ENCODE results near the gene ZBTB7C. TPM values are rescaled to one million over a fixed set of nuclear protein-coding genes. Genes with fewer than 3 reads are reported as not detected.

The ZBTB7C gene
- total RNA-seq, 2 experiments from 2014 or later, result 0.81 to 0.95 TPM

DNA sequence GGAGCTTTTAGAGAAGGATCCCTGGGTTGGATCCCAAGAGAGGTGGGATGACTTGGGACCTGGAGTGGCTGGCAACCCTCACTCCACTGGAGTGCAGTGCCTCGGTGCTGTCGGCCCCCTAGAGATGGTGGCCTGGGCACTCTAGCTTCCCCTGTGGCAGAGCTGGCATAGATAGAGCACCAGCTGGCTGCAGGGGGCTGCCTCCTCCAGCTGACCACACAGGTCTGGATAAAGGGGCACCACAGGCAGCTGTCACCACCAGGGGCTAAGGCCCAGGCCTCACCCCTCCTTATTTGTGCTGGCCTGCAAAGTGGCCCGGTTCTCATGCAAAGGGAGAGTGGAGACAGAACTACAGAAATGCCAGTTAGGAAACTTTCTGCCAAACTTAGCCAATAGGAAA lies 74.3 kb downstream of the ZBTB7C start:
- H3K27ac Mint-ChIP-seq, result no peak overlapping the region
- no peak for DNase-seq
- H3K9me3 Mint-ChIP-seq, result no peaks in the 10 kb centered on the region
- peaks cover 5% of the 10 kb centered on the region for H3K4me1 Mint-ChIP-seq
- ChIA-PET POLR2A (no interaction called here), CTCF (no interaction called here)
- H3K27me3 Mint-ChIP-seq, result peaks cover 26% of the 10 kb centered on the region
- H3K36me3 Mint-ChIP-seq (ENCODE audit: low read depth), result no peaks in the 10 kb centered on the region
- H3K4me3 Mint-ChIP-seq, result no peak overlapping the region

DNA sequence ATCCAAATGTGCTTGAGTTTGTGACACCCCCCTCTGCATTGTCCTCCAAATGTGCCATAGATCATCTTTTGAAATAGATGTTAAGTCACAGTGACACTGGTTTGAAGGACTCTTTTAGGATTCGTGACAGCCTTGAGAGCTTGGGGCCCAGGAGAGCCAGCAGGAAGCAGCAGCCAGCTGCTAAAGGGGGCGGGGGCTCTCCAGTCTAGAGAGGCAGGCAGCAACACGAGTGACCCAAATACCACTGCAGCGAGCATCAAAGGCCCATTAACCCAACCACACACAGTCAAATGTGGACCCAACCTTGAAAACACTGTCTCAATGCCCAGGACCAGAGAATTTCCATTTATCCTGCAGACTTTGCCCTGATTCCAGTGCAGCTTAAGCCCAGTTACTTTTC lies 75.6 kb downstream of the ZBTB7C start:
- Mint-ChIP-seq H3K27me3 (peaks cover 22% of the 10 kb centered on the region), H3K9me3 (no peaks in the 10 kb centered on the region), H3K4me3 (no peak overlapping the region), H3K36me3 (ENCODE audit: low read depth) (no peaks in the 10 kb centered on the region), H3K27ac (no peak overlapping the region), H3K4me1 (peaks cover 5% of the 10 kb centered on the region)
- CTCF ChIA-PET, result interaction anchor here (1.2 kb wide), 1 partner anchor 585 kb away, joined by 3 read pairs; no protein-coding TSS in a partner anchor
- no peak for DNase-seq
- POLR2A ChIA-PET, result no interaction called here

DNA sequence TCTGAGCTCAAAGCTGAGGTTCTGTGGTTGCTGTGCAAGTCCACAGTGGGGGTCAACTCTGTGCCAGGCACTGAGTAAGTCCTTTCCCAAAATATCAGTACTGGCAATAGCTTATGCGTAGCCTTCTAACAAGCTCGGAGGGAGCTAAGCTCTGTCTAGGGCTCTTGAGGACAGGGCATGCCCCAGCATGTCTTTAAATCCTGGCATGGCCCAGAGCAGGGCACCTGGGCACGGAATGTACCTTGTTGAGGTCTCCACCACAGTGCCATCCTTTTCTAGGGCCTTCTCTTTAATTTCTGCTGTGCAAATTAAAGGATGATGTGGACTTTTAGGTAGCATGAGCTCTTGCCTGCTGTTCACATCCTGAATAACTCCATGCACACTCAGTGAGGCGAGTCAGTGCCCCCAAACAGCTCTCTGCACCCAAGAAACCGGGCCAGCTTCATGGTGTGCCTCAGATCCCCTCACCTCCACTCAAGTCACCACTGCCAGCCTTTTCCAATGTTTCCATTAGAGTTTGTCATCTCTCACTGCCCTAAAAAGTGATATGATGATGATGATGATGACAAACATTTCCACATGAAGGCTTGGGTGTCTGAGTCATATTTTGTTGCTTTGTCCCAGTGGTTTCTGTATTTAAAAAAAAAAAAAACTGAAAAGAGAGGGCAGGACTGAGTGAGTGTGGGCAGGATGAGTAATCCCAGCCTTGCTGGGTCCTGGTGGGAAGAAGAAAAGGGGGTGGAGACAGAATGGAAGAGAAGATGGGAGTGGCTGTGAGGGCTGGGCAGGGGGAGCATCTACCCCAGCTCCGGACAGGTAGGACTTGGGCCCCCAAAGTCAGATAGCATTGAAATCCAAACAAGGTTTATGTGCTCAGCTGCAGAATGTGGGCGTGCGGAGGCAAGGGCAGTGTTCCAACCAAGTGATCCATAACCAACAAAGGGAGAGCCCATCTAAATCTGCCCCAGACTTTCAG lies 78.9 kb downstream of the ZBTB7C start:
- CTCF ChIA-PET, result no interaction called here
- H3K27ac Mint-ChIP-seq, result no peak overlapping the region
- H3K4me1 Mint-ChIP-seq, result peaks cover 5% of the 10 kb centered on the region
- no peaks in the 10 kb centered on the region for H3K9me3 Mint-ChIP-seq
- POLR2A ChIA-PET, result no interaction called here
- H3K27me3 Mint-ChIP-seq, result peaks cover 22% of the 10 kb centered on the region
- DNase-seq, result no peak
- no peak overlapping the region for H3K4me3 Mint-ChIP-seq
- H3K36me3 Mint-ChIP-seq (ENCODE audit: low read depth), result no peaks in the 10 kb centered on the region

DNA sequence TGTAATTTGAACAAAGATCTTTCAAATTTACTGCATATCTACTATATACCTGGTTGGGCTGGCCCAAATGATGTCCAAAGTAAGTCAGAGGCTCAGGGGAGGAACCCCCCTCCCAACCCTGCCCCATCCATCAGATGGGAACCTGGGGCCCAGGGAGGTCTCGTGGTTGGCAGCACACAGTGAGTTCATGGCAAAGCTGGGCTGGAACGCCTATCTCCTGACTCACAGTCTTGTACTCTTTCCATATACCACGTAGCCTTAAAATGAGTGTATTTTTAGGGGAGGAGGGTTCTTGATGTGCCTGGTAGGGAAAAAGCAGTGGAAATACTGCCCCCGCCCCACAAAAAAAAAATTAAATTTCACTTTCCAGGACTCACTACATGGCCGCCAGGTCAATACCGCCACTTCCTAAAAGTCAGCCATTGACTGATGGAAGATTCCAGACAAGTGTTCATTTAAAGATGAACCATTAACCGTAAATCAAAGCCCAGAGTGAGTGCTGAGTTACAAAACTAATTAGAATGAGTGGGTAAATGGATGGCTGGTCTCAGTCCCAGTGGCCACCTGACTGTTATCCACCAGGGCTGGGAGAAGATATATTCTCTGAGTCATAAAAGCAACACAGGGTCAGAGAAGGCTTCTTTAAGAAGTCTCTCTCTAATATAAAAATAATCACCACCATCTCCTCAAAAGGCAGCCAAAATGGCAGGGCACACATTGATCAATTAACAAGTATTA lies 80.5 kb downstream of the ZBTB7C start:
- Mint-ChIP-seq H3K4me3 (no peak overlapping the region), H3K4me1 (peaks cover 5% of the 10 kb centered on the region), H3K9me3 (no peaks in the 10 kb centered on the region), H3K27ac (no peak overlapping the region), H3K36me3 (ENCODE audit: low read depth) (no peaks in the 10 kb centered on the region), H3K27me3 (peaks cover 16% of the 10 kb centered on the region)
- POLR2A ChIA-PET, result no interaction called here
- DNase-seq, result no peak
- CTCF ChIA-PET, result no interaction called here

DNA sequence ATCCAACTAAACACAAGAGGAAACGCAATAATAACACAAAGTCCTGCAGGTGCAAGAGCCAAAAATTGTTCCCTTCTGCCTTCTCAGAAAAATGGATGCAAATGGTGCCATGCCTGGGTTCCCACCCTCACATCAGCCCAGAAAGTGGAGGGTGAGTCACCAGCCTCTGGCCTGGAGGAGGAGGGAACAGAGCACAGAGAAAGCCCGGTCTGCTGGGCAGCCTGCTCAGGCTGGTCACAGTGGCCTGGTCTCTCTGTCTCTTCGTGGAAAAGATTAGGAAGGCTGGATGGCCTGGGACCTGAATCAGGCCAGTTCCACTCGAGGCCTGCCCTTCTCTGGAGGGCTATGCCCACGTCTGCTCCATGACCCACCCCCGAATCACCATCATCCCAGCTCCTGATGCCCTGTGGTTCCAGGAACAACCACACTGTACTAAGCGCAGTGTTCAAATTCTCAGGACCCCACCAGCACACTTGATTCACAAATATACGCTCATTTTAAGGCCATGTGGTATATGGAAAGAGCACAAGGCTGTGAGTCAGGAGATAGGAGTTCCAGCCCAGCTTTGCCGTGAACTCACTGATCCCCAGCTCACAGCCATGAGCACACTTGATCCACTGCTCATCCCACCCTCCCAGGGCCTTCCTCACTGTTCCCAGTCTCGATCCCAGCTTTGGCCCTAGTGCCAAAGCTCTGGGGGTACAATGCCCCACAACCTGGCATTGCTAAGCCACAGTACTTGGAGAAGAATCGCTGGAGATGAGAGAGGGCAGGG lies 82.1 kb downstream of the ZBTB7C start:
- DNase-seq, result no peak
- Mint-ChIP-seq H3K4me1 (peaks cover 5% of the 10 kb centered on the region), H3K36me3 (ENCODE audit: low read depth) (no peaks in the 10 kb centered on the region), H3K27ac (no peak overlapping the region), H3K27me3 (peaks cover 4% of the 10 kb centered on the region), H3K9me3 (no peaks in the 10 kb centered on the region), H3K4me3 (no peak overlapping the region)
- CTCF ChIA-PET, result no interaction called here
- POLR2A ChIA-PET, result no interaction called here

DNA sequence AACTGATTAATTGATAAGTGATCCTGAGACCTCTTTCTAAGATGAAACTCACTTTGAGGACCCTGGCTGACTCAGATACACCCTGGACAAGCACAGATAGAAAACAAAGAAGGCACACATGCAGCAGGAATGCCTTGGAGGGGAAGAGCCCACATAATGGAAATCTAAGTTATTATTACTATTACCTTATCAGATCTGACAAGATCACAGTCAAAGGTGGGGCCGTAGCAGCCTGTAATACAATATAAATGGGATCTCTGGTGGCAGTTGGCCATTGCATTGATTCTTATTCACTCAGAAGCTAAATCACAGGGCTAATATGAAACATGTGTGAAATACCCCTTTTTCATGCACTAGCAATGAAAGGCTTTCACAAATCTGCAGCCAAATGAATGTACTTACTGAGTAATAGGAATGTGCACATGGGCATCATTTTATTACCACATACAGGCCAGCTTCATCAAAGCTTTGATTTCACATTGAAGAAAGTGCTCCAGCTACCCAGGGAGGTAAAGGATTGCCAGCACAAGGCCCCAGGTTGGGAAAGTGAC lies 84.0 kb downstream of the ZBTB7C start:
- no peak overlapping the region for H3K27ac Mint-ChIP-seq
- no peaks in the 10 kb centered on the region for H3K27me3 Mint-ChIP-seq
- CTCF ChIA-PET, result interaction anchor here (0.6 kb wide), 1 partner anchor 93 kb away, joined by 3 read pairs; no protein-coding TSS in a partner anchor
- peaks cover under 1% of the 10 kb centered on the region for H3K4me1 Mint-ChIP-seq
- H3K9me3 Mint-ChIP-seq, result no peaks in the 10 kb centered on the region
- H3K4me3 Mint-ChIP-seq, result no peak overlapping the region
- no peak for DNase-seq
- no peaks in the 10 kb centered on the region for H3K36me3 Mint-ChIP-seq (ENCODE audit: low read depth)
- POLR2A ChIA-PET, result no interaction called here

DNA sequence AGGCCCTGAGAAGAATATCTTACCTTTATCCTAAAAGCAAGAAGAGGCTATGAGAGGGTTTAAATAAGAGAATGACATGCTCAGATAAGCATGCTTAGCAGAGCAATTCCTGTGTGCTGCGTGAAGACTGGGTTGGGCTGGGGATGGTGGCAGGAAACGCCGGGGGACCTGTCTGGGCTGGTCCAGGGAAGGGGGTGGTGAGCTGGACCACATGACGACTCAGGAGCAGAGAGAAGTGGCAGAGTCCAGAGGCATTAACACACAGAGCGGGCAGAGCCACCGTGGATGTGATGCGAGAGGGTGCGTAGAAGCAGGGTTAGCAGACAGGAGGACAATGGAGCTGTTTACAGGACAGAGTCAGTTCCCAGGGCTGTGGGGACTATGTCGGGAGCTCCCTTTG lies 84.5 kb downstream of the ZBTB7C start:
- CTCF ChIA-PET, result no interaction called here
- no peak for DNase-seq
- H3K9me3 Mint-ChIP-seq, result no peaks in the 10 kb centered on the region
- POLR2A ChIA-PET, result no interaction called here
- no peaks in the 10 kb centered on the region for H3K27me3 Mint-ChIP-seq
- no peak overlapping the region for H3K4me3 Mint-ChIP-seq
- no peaks in the 10 kb centered on the region for H3K4me1 Mint-ChIP-seq
- no peaks in the 10 kb centered on the region for H3K36me3 Mint-ChIP-seq (ENCODE audit: low read depth)
- H3K27ac Mint-ChIP-seq, result no peak overlapping the region

DNA sequence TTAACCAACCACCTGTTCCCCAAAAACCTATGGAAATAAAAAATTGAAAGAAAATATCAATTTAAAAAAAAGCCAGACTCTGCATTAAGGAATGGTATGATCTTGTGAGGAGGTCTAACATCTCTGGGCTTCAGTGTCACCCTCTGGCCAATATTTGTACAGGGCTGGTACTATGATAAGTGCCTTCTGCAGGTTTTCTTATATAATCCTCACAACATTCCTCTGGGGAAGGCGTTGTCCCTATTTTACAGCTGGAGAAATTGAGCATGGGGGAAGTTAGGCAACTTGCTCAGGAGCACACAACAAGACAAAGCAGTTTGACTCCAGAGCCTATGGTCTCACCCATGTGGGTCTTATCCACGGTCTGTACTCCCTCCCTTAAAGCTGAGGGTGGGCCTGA lies 86.0 kb downstream of the ZBTB7C start:
- POLR2A ChIA-PET, result no interaction called here
- H3K27ac Mint-ChIP-seq, result no peak overlapping the region
- CTCF ChIA-PET, result no interaction called here
- no peaks in the 10 kb centered on the region for H3K36me3 Mint-ChIP-seq (ENCODE audit: low read depth)
- H3K9me3 Mint-ChIP-seq, result no peaks in the 10 kb centered on the region
- no peaks in the 10 kb centered on the region for H3K4me1 Mint-ChIP-seq
- DNase-seq, result no peak
- no peak overlapping the region for H3K4me3 Mint-ChIP-seq
- no peaks in the 10 kb centered on the region for H3K27me3 Mint-ChIP-seq

DNA sequence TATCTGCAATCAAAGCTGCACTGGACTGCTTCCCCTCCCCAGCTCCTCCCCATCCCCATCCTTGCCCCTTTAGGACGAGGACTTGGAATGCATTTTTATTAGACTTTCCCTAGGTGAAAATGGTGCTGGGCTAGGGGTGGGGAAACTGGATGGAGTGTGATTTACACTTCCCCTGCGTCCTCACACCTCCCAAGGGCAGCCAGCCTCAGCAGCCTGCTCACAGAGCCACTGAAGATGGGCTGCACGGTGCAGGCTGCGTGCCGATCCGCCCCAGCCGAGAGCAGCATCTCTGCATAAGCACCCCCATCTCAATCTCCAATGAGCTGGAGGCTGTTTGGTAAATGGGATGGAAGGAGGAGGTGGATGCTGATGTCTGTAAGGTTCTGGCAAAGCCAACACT lies 87.6 kb downstream of the ZBTB7C start:
- Mint-ChIP-seq H3K27ac (no peak overlapping the region), H3K4me3 (no peak overlapping the region), H3K27me3 (no peaks in the 10 kb centered on the region), H3K36me3 (ENCODE audit: low read depth) (no peaks in the 10 kb centered on the region), H3K4me1 (no peaks in the 10 kb centered on the region), H3K9me3 (no peaks in the 10 kb centered on the region)
- POLR2A ChIA-PET, result no interaction called here
- DNase-seq, result no peak
- CTCF ChIA-PET, result interaction anchor here (0.6 kb wide), 1 partner anchor 25 kb away, joined by 4 read pairs; no protein-coding TSS in a partner anchor

DNA sequence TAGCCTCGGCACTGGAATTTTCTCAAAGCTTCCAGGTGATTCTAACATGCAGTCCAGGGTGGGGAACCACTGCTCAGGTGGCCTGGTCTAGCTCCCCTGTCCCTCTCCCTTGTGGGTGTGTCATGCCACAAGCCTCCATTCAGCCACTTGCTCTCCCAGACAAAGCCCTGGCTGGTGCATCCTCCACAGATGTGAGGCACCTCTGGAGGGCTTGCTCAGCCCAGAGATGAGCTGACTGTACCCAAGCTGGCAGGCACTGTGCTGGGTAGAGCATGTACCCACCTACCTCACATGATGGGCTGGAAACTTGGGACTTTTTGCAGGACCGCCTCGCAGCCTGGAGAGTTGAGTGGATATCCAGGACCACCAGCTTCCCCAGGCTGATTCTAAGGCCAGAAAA lies 88.1 kb downstream of the ZBTB7C start:
- Mint-ChIP-seq H3K9me3 (no peaks in the 10 kb centered on the region), H3K36me3 (ENCODE audit: low read depth) (no peaks in the 10 kb centered on the region), H3K4me3 (no peak overlapping the region), H3K4me1 (no peaks in the 10 kb centered on the region), H3K27me3 (no peaks in the 10 kb centered on the region), H3K27ac (no peak overlapping the region)
- CTCF ChIA-PET, result interaction anchor here (0.6 kb wide), 1 partner anchor 26 kb away, joined by 4 read pairs; no protein-coding TSS in a partner anchor
- no peak for DNase-seq
- POLR2A ChIA-PET, result no interaction called here

DNA sequence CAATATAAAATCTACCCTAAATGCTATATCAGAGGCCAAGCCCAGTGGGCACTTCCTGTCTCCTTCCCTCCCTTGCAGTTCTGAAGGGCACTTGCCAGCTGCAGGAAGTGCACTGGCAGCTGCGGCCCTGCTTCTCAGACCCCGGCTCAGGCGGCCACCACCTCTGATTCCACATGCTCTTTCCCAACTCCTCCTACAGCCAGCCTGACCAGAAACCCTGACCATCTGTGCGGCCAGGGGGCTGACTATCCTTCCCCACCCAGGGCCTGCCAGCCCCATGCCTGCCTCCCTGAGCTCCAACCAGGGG lies 88.6 kb downstream of the ZBTB7C start:
- no peak overlapping the region for H3K4me3 Mint-ChIP-seq
- H3K27me3 Mint-ChIP-seq, result no peaks in the 10 kb centered on the region
- H3K27ac Mint-ChIP-seq, result no peak overlapping the region
- H3K4me1 Mint-ChIP-seq, result no peaks in the 10 kb centered on the region
- no peak for DNase-seq
- CTCF ChIA-PET, result no interaction called here
- POLR2A ChIA-PET, result no interaction called here
- no peaks in the 10 kb centered on the region for H3K36me3 Mint-ChIP-seq (ENCODE audit: low read depth)
- no peaks in the 10 kb centered on the region for H3K9me3 Mint-ChIP-seq

DNA sequence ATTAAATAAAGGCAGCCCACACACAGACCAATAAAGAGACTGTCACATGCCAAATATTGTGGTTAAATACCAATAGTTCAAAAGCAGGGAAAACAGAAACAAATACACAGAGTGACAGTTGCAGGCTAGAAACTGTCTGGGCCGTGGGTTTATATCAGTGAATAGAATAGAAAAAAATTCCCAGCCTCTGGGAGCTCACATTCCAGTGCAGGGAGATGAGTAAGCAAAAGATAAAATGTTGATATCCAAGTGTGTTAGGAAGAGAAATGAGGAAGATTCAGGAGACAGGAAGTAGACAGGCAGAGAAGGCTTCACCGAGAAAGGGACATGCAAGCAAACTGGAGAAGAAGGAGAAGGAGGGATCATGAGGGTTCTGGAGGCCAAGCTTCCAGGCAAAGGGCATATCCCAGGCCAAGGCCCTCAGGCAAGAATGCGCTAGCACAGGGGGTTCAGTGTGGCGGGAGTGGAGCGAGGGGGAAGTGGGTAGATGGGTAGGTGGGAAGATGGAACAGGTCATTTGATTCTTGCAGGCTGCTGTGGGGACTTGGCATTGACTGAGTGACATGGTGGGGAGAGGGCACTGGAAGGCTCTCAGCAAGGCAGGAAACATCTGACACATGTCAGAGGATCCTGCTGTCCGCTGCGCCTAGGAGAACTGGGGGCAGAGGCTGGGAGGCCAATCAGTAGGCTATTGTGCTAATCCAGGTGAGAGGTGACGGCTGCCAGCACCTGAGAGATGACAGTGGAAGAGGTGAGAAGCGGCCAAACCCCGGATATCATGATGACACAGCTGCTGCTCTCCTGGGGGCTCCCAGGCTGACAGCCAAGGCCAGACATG lies 89.2 kb downstream of the ZBTB7C start:
- ChIA-PET CTCF (interaction anchor here (1.5 kb wide), 1 partner anchor 125 kb away, joined by 4 read pairs; no protein-coding TSS in a partner anchor), POLR2A (no interaction called here)
- Mint-ChIP-seq H3K4me1 (no peaks in the 10 kb centered on the region), H3K9me3 (no peaks in the 10 kb centered on the region), H3K4me3 (no peak overlapping the region), H3K27me3 (no peaks in the 10 kb centered on the region), H3K36me3 (ENCODE audit: low read depth) (no peaks in the 10 kb centered on the region), H3K27ac (no peak overlapping the region)
- DNase-seq, result no peak
